HepG2 (cell line): ENCODE measurements around the gene SRGAP3. TPM values are rescaled to one million over a fixed set of nuclear protein-coding genes. Genes with fewer than 3 reads are reported as not detected.

Source experiments
- AGO1 ChIP-seq: fragments of 200-400 bp; formaldehyde crosslinking; IDR thresholded peaks from 2 replicates; pipeline ENCODE4 v1.6.1; 2017; ENCODE audit warnings: mild to moderate bottlenecking, low read depth, low read length, moderate library complexity; ENCODE audit not compliant: poor library complexity, severe bottlenecking
- DDIT3 ChIP-seq: sonication (generic); formaldehyde crosslinking; IDR thresholded peaks from 2 replicates; pipeline ENCODE4 v1.4.0; 2020; ENCODE audit warnings: mild to moderate bottlenecking, missing genetic modification reagents
- EP300 ChIP-seq, 3 experiments: sonication (generic) in 1 of 3; formaldehyde crosslinking in 1 of 3; IDR thresholded peaks; 2 replicates each; pipeline versions ENCODE4 v1.5.1 to v1.6.1; 2011 to 2020; ENCODE audit warnings: low read depth in 2 of 3, low read length in 2 of 3, borderline replicate concordance in 1 of 3, improper control_type of control experiment in 1 of 3, mild to moderate bottlenecking in 1 of 3, missing genetic modification reagents in 1 of 3, moderate library complexity in 1 of 3
- FOXA3 ChIP-seq: IDR thresholded peaks from 2 replicates; pipeline ENCODE4 v1.6.1; 2016; ENCODE audit warnings: missing genetic modification reagents, missing compliant biosample characterization
- GPBP1L1 ChIP-seq: sonication (generic); formaldehyde crosslinking; IDR thresholded peaks from 2 replicates; pipeline ENCODE4 v1.5.0; 2020; ENCODE audit warnings: mild to moderate bottlenecking, missing genetic modification reagents
- MIXL1 ChIP-seq: IDR thresholded peaks from 2 replicates; pipeline ENCODE4 v1.6.1; 2016
- SOX13 ChIP-seq, 3 experiments: fragments of 450-650 bp in 1 of 3; sonication (generic) in 1 of 3; formaldehyde crosslinking in 1 of 3; IDR thresholded peaks in 2 of 3; conservative IDR thresholded peaks in 1 of 3; 2 replicates each; pipeline versions ENCODE4 v1.5.0 to v1.6.1; 2016 to 2020; ENCODE audit warnings: antibody characterized with exemption in 1 of 3, mild to moderate bottlenecking in 1 of 3, missing compliant biosample characterization in 1 of 3, missing genetic modification reagents in 1 of 3, moderate library complexity in 1 of 3
- SSRP1 ChIP-seq: IDR thresholded peaks from 2 replicates; pipeline ENCODE4 v1.6.1; 2016; ENCODE audit warnings: control low read depth
- TGIF2 ChIP-seq: IDR thresholded peaks from 2 replicates; pipeline ENCODE4 v1.6.1; 2016; ENCODE audit warnings: control low read depth, missing compliant biosample characterization
- XRCC5 ChIP-seq: fragments of 200-400 bp; formaldehyde crosslinking; optimal IDR thresholded peaks from 2 replicates; pipeline ENCODE3; 2017; ENCODE audit warnings: mild to moderate bottlenecking, low read length
- ZNF33A ChIP-seq: sonication (generic); formaldehyde crosslinking; IDR thresholded peaks from 2 replicates; pipeline ENCODE4 v1.5.1; 2020; ENCODE audit warnings: missing genetic modification reagents, mild to moderate bottlenecking, moderate library complexity, borderline replicate concordance
- ZNF343 ChIP-seq: sonication (generic); formaldehyde crosslinking; IDR thresholded peaks from 2 replicates; pipeline ENCODE4 v1.4.0; 2020; ENCODE audit warnings: mild to moderate bottlenecking, missing genetic modification reagents
- ZNF510 ChIP-seq: sonication (generic); formaldehyde crosslinking; IDR thresholded peaks from 2 replicates; pipeline ENCODE4 v1.4.0; 2020; ENCODE audit warnings: low read depth, mild to moderate bottlenecking, missing genetic modification reagents
- ZNF563 ChIP-seq: sonication (generic); formaldehyde crosslinking; IDR thresholded peaks from 2 replicates; pipeline ENCODE4 v1.8.0; 2022; ENCODE audit warnings: mild to moderate bottlenecking, moderate library complexity, missing genetic modification reagents
- ZNF766 ChIP-seq: sonication (generic); formaldehyde crosslinking; IDR thresholded peaks from 2 replicates; pipeline ENCODE4 v1.5.0; 2020; ENCODE audit warnings: missing genetic modification reagents, borderline replicate concordance
- ZNF770 ChIP-seq: sonication (generic); formaldehyde crosslinking; IDR thresholded peaks from 2 replicates; pipeline ENCODE4 v1.5.0; 2020; ENCODE audit warnings: mild to moderate bottlenecking, missing genetic modification reagents
- ZNF780A ChIP-seq: sonication (generic); formaldehyde crosslinking; IDR thresholded peaks from 2 replicates; pipeline ENCODE4 v1.8.0; 2022; ENCODE audit warnings: mild to moderate bottlenecking, missing genetic modification reagents, moderate library complexity
- ZSCAN31 ChIP-seq: sonication (generic); formaldehyde crosslinking; IDR thresholded peaks from 2 replicates; pipeline ENCODE4 v1.5.0; 2020; ENCODE audit warnings: low read depth, mild to moderate bottlenecking, missing genetic modification reagents
- polyA plus RNA-seq, 8 experiments: library from polyadenylated mRNA; depleted of rRNA in 3 of 8; stranded (reverse) in 7 of 8; unstranded in 1 of 8; fragments of >200 nt; fragmentation: Illumina TruSeq in 4 of 8; extraction: Trizol in 4 of 8; gene quantifications; 2 replicates each; pipeline versions ENCODE4 v1.2.1 to v1.2.3, GENCODE V29; 2011 to 2016; ENCODE audit warnings: low read depth in 4 of 8, missing spikeins in 1 of 8, mixed read lengths in 1 of 8; ENCODE audit not compliant: insufficient read depth in 1 of 8
- total RNA-seq, 5 experiments: library from RNA; depleted of rRNA; stranded (reverse); fragments of >200 nt; fragmentation: Illumina TruSeq; extraction: Trizol; gene quantifications; 2 replicates each; pipeline ENCODE4 v1.2.3, GENCODE V29; 2016; ENCODE audit warnings: low read depth in 1 of 5
- TF ChIP-seq, protein P1 (sequence below): sonication (generic); formaldehyde crosslinking; IDR thresholded peaks from 2 replicates; pipeline ENCODE4 v1.8.0; 2022; ENCODE audit warnings: mild to moderate bottlenecking, missing genetic modification reagents
- TF ChIP-seq, protein P2 (sequence below): sonication (generic); formaldehyde crosslinking; IDR thresholded peaks from 2 replicates; pipeline ENCODE4 v1.8.0; 2022; ENCODE audit warnings: mild to moderate bottlenecking, missing genetic modification reagents, moderate library complexity

The SRGAP3 gene
- total and polyA plus RNA-seq, 2 of the 13 experiments (the other 11 are each of a cell fraction or from before 2014, with no cell fraction given): 1.2 to 1.4 TPM

- TF ChIP-seq ZNF770 (CRISPR knock-in tag): no peak
- TF ChIP-seq ZNF510: no peak
- 0 out of 2 replicates have a peak, but pooled peaks have one; percentile 60 for TF ChIP-seq ZNF766 (CRISPR knock-in tag)
- TF ChIP-seq AGO1: no peak
- TF ChIP-seq FOXA3 (CRISPR knock-in tag): peak; percentile 79
- TF ChIP-seq ZNF343 (CRISPR knock-in tag): no peak
- no peak for TF ChIP-seq ZNF33A (CRISPR knock-in tag)
- TF ChIP-seq ZNF563: no peak
- peak; percentile 62; the same call in 1 of the 2 replicates for TF ChIP-seq SSRP1 (CRISPR knock-in tag)
- no peak for TF ChIP-seq DDIT3 (CRISPR knock-in tag)
- TF ChIP-seq, protein P1, sequence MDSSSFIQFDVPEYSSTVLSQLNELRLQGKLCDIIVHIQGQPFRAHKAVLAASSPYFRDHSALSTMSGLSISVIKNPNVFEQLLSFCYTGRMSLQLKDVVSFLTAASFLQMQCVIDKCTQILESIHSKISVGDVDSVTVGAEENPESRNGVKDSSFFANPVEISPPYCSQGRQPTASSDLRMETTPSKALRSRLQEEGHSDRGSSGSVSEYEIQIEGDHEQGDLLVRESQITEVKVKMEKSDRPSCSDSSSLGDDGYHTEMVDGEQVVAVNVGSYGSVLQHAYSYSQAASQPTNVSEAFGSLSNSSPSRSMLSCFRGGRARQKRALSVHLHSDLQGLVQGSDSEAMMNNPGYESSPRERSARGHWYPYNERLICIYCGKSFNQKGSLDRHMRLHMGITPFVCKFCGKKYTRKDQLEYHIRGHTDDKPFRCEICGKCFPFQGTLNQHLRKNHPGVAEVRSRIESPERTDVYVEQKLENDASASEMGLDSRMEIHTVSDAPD (CRISPR knock-in tag): no peak
- TF ChIP-seq, protein P2, sequence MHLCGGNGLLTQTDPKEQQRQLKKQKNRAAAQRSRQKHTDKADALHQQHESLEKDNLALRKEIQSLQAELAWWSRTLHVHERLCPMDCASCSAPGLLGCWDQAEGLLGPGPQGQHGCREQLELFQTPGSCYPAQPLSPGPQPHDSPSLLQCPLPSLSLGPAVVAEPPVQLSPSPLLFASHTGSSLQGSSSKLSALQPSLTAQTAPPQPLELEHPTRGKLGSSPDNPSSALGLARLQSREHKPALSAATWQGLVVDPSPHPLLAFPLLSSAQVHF: no peak
- no peak for TF ChIP-seq ZNF780A (CRISPR knock-in tag)
- TF ChIP-seq TGIF2 (CRISPR knock-in tag): 0 out of 2 replicates have a peak, but pooled peaks have one; percentile 36
- peak; percentile 44; the same call in 1 of the 2 replicates for TF ChIP-seq MIXL1 (CRISPR knock-in tag)
- TF ChIP-seq SOX13 (IDR thresholded peaks at IDR 0.05): no peak
- TF ChIP-seq SOX13 (CRISPR knock-in tag; conservative IDR thresholded peaks at IDR 0.05 in 1 of 2, IDR thresholded peaks at IDR 0.05 in 1 of 2): peak in 1 of 2 experiments; percentile 69; a peak in 2 of 4 replicates
- no peak for TF ChIP-seq GPBP1L1
- peak; percentile 52 for TF ChIP-seq XRCC5
- TF ChIP-seq ZSCAN31 (CRISPR knock-in tag): no peak
- TF ChIP-seq EP300 (IDR thresholded peaks at IDR 0.05; ENCODE audit: low read depth in 2 of 2, low read length in 2 of 2): peak in 1 of 2 experiments; percentile 54; a peak in 2 of 4 replicates
- TF ChIP-seq EP300 (CRISPR knock-in tag; IDR thresholded peaks at IDR 0.05; ENCODE audit: borderline replicate concordance): no peak; the same call in 1 of the 2 replicates
Measured at GRCh38 chr3:9204253-9204992, 45.0 kb downstream of the SRGAP3 start (continued).
